HG03135 (cell line): ENCODE measurements around the gene CD14.
"Not testable (repeated sequence)": the region's sequence is repeated elsewhere in the genome, so short reads cannot be mapped to it uniquely, and the experiment has no call there.

Source experiments
- ATAC-seq: cut with Tn5 transposase; IDR thresholded peaks from one replicate; pipeline ENCODE4 v1.9.1; 2021; ENCODE audit warnings: mild to moderate bottlenecking, moderate library complexity; ENCODE audit not compliant: unreplicated experiment

CD14 gene

DNA sequence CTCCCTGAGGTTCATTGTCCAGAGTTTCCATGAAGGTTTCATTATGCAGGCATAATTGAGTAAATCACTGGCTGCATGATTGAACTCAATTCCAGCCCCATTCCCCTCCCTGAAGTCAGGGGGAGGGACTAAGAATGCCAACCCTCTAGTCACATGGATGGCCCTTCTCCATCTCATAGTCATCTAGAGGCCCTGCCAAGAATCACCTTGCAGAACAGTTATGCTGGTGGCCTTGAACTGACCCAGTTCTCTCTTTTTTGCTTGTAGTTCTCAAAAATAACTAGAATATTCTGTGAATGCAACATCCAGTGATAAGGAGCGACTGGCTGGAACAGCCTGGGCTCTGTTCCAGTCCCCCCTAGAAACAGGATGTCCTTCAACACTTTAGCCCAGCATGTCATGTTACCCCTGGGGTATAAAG lies 36.6 kb downstream of the CD14 start:
- no peak for ATAC-seq

DNA sequence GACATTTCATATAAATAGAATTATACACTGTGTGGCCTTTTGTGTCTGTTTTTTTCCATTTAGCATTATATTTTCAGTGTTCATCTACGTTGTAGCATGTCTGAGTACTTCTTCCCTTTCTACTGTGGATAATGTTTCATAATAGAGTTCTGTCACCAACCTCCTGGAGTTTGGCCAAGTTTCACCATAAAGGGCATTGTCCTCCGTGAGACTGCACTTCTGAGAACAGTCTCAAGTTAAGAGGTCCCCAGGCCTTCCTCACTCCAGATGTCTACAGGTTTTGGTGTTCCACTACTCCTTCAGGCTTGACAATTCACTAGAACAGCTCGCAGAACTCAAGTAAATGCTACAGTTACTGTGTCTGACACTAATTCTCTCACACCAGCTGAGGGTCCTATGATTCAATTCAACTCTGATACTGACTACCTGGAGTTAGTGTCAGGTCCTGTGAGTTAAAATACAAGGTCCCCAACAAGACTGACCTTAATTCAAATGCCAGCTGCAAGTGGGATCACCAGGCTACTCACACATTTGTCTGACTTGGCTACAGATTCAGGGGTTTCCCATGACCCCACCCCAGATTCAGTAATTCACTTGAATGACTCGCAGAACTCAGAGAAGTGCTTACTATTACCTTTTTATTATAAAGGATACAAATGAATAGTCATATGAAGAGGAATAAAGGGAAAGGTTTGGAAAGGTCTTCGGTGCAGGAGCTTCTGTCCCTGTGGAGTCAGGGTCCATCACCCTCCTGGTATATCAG lies 37.3 kb downstream of the CD14 start:
- ATAC-seq = no peak

DNA sequence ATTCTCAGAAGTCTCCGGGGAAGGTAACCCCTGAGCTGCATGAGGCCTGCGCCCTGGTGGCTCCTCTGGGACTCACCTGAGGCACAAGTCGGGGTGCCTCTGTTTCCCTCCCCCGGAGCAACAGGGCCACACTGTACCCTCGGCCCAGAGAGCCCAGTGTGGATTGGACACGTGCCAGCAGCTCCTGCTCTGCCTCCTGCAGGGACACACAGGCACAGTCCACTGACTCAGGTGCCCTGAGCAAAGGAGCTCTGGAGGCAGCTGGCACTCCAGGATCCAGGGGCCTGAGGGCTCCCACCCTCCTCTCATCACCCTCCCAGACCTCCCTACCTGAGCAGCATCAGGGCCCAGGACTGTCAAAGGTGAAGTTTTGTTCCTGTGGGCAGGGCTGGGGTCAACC lies 38.8 kb downstream of the CD14 start:
- ATAC-seq = no peak

DNA sequence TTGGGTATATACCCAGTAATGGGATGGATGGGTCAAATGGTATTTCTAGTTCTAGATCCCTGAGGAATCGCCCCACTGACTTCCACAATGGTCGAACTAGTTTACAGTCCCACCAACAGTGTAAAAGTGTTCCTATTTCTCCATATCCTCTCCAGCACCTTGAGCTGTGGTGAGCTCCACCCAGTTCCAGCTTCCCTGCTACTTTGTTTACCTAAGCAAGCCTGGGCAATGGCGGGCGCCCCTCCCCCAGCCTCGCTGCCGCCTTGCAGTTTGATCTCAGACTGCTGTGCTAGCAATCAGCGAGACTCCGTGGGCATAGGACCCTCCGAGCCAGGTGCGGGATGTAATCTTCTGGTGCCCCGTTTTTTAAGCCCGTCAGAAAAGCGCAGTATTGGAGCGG lies 39.9 kb downstream of the CD14 start:
- not testable (repeated sequence) for ATAC-seq

DNA sequence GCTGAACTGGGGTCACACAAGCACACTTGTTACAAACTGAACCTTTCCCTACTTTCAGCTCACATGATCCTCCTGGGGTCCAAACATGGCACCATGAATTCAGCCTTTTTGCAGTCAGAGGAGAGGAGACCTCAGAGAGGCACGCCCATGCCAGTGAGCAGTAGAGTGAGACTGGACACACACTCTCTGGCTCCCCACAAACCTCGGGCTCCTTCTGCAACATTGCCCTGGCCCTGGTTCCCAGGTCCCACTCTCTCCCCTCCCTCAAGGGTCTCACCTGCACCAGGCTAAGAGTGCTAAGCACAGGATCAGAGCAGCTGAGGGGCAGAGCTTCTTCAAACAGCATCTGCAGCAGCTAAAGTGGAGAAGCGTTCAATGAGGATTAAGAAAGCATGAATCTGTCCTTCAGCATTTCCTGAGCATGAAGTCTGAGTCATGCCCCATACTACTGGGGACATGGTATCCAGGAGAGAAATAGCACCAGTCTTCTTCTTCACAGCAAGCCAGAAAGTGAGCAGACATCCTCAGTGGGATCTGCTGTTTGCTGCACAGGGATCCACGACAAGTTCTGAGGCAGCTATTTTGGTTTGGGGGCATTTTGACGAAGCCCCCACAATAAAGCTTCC lies 41.1 kb downstream of the CD14 start:
- ATAC-seq = no peak

DNA sequence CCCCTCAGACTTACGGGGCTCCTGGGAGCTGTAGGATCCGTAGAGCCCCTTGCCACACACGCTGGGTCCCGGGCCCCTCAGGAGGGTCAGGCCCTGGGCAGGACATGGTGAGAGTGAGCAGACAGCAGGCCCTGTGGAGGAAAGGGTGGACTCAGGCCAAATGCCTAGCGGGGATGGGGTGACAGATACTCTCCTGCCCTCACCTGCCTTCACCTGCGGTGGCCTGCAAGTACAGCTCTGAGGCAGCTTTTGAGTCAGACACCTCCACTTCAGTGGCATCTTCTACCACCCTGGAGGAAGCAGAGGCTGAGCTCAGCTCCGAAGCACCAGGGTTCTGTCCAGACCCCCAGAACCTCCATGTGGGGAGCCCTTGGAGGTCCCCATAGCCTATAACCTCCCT lies 42.1 kb downstream of the CD14 start:
- no peak for ATAC-seq

DNA sequence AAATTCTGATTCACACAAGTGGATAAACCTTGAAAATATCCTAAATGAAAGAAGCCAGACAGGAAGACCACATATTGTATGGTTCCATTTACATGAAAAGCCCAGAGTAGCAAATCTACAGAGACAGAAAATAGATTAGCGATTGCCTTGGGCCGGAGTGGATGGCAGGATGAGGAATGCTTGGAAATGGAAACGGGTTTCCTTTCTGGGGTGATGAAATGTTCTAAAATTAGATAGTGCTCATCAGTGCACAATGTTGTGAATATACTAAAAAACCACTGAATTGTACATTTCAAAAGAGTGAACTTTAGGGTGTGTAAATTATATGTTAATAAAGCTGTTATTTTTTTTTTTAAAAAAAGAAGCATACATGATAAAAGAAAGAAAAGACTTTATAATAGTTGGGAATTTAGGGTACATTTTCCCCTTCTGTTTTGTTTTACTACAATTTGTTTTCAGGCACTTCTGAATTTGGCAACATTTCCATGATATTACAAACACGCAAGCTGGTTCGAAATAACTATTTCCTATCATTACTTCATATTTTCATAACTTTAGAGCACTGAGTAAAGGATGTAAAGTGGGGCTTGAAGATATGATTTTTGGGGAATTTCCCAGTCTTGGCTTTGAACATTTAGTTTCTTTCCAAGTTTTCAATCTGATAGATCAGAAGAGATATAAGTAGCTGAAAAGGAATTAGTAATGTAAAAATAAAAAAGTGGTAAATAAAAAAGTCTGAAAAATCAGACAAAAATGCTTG lies 44.5 kb downstream of the CD14 start:
- ATAC-seq = no peak

DNA sequence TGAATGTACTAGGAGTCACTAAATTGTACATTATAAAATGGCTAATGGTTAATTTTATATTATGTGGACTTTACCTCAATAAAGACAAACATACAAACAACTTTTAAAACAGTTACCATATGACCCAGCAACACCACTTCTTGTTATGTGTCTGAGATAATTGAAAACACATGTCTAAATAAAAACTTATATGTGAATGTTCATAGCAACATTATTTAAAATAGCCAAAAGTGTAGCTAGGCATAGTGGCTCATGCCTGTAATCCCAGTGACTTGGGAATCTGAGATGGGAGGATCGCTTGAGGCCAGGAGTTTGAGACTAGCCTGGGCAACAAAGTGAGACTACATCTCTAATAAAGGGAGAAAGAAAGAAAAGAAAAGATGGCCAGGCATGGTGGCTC lies 45.5 kb downstream of the CD14 start:
- ATAC-seq = no peak
